B cell (primary cell): ENCODE measurements around the gene SLC48A1. TPM values are rescaled to one million over a fixed set of nuclear protein-coding genes. Genes with fewer than 3 reads are reported as not detected.
A peak's percentile ranks its signal among the peaks of the same experiment; 100 is the strongest.

Experiments
- ATAC-seq: fragments of 200-7000 bp; cut with Tn5 transposase; one replicate; pipeline ENCODE4 v1.10.0; 2021; ENCODE audit warnings: low read depth, mild to moderate bottlenecking, moderate number of reproducible peaks, moderate library complexity
- CTCF ChIA-PET: fragments of 350-600 bp; sonication (Branson Sonifier 250); formaldehyde crosslinking; loops from one replicate; lab custom pipeline; 2021; ENCODE audit warnings: antibody characterized with exemption, inconsistent platforms; lab: Charles Lee
- POLR2A ChIA-PET: fragments of 350-600 bp; sonication (Branson Sonifier 250); formaldehyde crosslinking; loops from one replicate; lab custom pipeline; 2021; ENCODE audit warnings: antibody characterized with exemption; lab: Charles Lee
- DNase-seq: peaks from one replicate; pipeline ENCODE4 v3.0.0; 2013
- H2AFZ ChIP-seq: 2 replicates; pipeline ENCODE4 v1.6.1; 2012; ENCODE audit warnings: mild to moderate bottlenecking, low read depth, low read length; ENCODE audit not compliant: insufficient read depth, poor library complexity, severe bottlenecking
- H3K27ac ChIP-seq, 2 donors: 1 replicate in 1 of 2; 2 replicates in 1 of 2; pipeline ENCODE4 v1.5.1; 2012 to 2013; ENCODE audit warnings: low read length in 2 of 2, mild to moderate bottlenecking in 2 of 2, moderate library complexity in 1 of 2
- H3K27me3 ChIP-seq, 4 experiments: fragments of 200-600 bp in 1 of 4; sonication (generic) in 1 of 4; replicated peaks in 1 of 4; 1 replicate in 2 of 4; 2 replicates in 2 of 4; pipeline versions ENCODE4 v1.6.1 to v1.7.0; 2013 to 2016; ENCODE audit warnings: low read length in 3 of 4, mild to moderate bottlenecking in 2 of 4, mixed read lengths in 1 of 4, moderate library complexity in 1 of 4; ENCODE audit not compliant: insufficient read depth in 4 of 4, control insufficient read depth in 3 of 4; ENCODE audit errors: control extremely low read depth in 1 of 4
- H3K36me3 ChIP-seq, 2 experiments: replicated peaks in 1 of 2; 1 replicate in 1 of 2; 2 replicates in 1 of 2; pipeline versions ENCODE4 v1.6.1 to v1.7.1; 2013; ENCODE audit warnings: low read length in 1 of 2; ENCODE audit not compliant: insufficient read depth in 2 of 2, control insufficient read depth in 1 of 2; ENCODE audit errors: control extremely low read depth in 1 of 2, extremely low read depth in 1 of 2
- H3K4me1 ChIP-seq, 2 donors: fragments of 200-600 bp in 1 of 2; sonication (generic) in 1 of 2; 1 replicate in 1 of 2; 2 replicates in 1 of 2; pipeline versions ENCODE4 v1.5.1 to v1.6.1; 2013 to 2017; ENCODE audit warnings: low read length in 2 of 2; ENCODE audit not compliant: control insufficient read depth in 2 of 2, insufficient read depth in 2 of 2
- H3K4me2 ChIP-seq: replicated peaks from 2 replicates; pipeline ENCODE3; 2012; ENCODE audit warnings: mild to moderate bottlenecking, low read depth, low read length; ENCODE audit not compliant: poor library complexity, severe bottlenecking
- H3K4me3 ChIP-seq, 5 experiments: fragments of 200-600 bp in 1 of 5; sonication (generic) in 1 of 5; 1 replicate in 3 of 5; 2 replicates in 2 of 5; pipeline versions ENCODE4 v1.5.1 to v1.7.0; 2011 to 2016; ENCODE audit warnings: low read length in 4 of 5, mild to moderate bottlenecking in 4 of 5, low read depth in 2 of 5, control low read depth in 1 of 5, moderate library complexity in 1 of 5; ENCODE audit not compliant: insufficient read depth in 1 of 5; ENCODE audit errors: control extremely low read depth in 1 of 5, extremely low read depth in 1 of 5
- H3K79me2 ChIP-seq: fragments of 200-600 bp; sonication (generic); one replicate; pipeline ENCODE4 v1.6.0; 2016; ENCODE audit warnings: low read length; ENCODE audit not compliant: control insufficient read depth, insufficient read depth
- H3K9ac ChIP-seq: fragments of 200-600 bp; sonication (generic); 2 replicates; pipeline ENCODE4 v1.6.1; 2017; ENCODE audit warnings: mild to moderate bottlenecking, low read length, moderate library complexity
- H3K9me3 ChIP-seq, 3 donors: one replicate each; pipeline versions ENCODE4 v1.6.1 to v1.7.1; 2013; ENCODE audit warnings: low read length in 2 of 3; ENCODE audit not compliant: control insufficient read depth in 2 of 3, insufficient read depth in 1 of 3; ENCODE audit errors: control extremely low read depth in 1 of 3
- H4K20me1 ChIP-seq: 2 replicates; pipeline ENCODE4 v1.6.0; 2012; ENCODE audit warnings: mild to moderate bottlenecking, low read length; ENCODE audit not compliant: insufficient read depth, control insufficient read depth, poor library complexity, severe bottlenecking
- H3K27ac Mint-ChIP-seq: one replicate; pipeline ENCODE4 v1.8.0; 2021; ENCODE audit warnings: mixed read lengths
- H3K27me3 Mint-ChIP-seq: one replicate; pipeline ENCODE4 v1.8.0; 2021; ENCODE audit warnings: mixed read lengths
- H3K4me1 Mint-ChIP-seq: one replicate; pipeline ENCODE4 v1.8.0; 2021; ENCODE audit warnings: mixed read lengths
- H3K4me3 Mint-ChIP-seq: one replicate; pipeline ENCODE4 v1.8.0; 2021; ENCODE audit warnings: mixed read lengths
- H3K9me3 Mint-ChIP-seq: one replicate; pipeline ENCODE4 v1.8.0; 2022; ENCODE audit warnings: mixed read lengths; ENCODE audit not compliant: insufficient read depth
- CTCF ChIP-seq: fragments of 200-600 bp; IDR thresholded peaks from one replicate; pipeline ENCODE4 v1.8.0; 2022; ENCODE audit warnings: antibody characterized with exemption, mild to moderate bottlenecking
- EZH2 ChIP-seq: IDR thresholded peaks from 2 replicates; pipeline ENCODE4 v1.6.1; 2012; ENCODE audit warnings: borderline replicate concordance, low read depth, mild to moderate bottlenecking, moderate library complexity, low read length; ENCODE audit not compliant: insufficient read depth, poor library complexity, severe bottlenecking
- WGBS: methylation state at CpG from one replicate; pipeline ENCODE4 v1.1.5; 2013; ENCODE audit warnings: missing lambda C conversion rate; ENCODE audit not compliant: insufficient coverage; 5-methylcytosine and 5-hydroxymethylcytosine counted together
- intact Hi-C: fragments of 100-400 bp; cut with micrococcal nuclease; formaldehyde crosslinking; loops from one replicate; pipeline ENCODE4 v1.10.0; 2022
- polyA plus RNA-seq: library from polyadenylated mRNA; depleted of rRNA; stranded (reverse); fragments of >200 nt; gene quantifications from 2 replicates; pipeline ENCODE4 v1.2.3, GENCODE V29; 2012
- total RNA-seq, 2 donors: library from RNA; stranded (reverse); fragments of 120-200 nt in 1 of 2; gene quantifications; 1 replicate in 1 of 2; 2 replicates in 1 of 2; pipeline versions ENCODE4 v1.2.3 to v1.2.4, GENCODE V29; 2013 to 2022

Gene SLC48A1
- total and polyA plus RNA-seq, 2 donors (not counting 1 experiment from before 2014, with no cell fraction given), result 8.0 to 20.0 TPM

- peak overlapping the region; percentile 17 for H3K27ac Mint-ChIP-seq
- Histone ChIP-seq H3K4me3 (no peak overlapping the region), H2AFZ (no peak overlapping the region), H3K36me3 (no peaks in the 10 kb centered on the region), H4K20me1 (no peaks in the 10 kb centered on the region), H3K79me2 (peaks cover 29% of the 10 kb centered on the region), H3K9ac (no peak overlapping the region), H3K4me1 (peaks cover 31 to 41% of the 10 kb centered on the region in 2 donors), H3K4me2 (no peak overlapping the region), H3K27me3 (no peaks in the 10 kb centered on the region), H3K9me3 (no peaks in the 10 kb centered on the region), H3K27ac (no peak overlapping the region)
- ChIA-PET CTCF (interaction anchor here (1.3 to 38.8 kb wide), 5 partner anchors 9 to 55 kb away, joined by 3 to 1203 read pairs (median 52); no protein-coding TSS in a partner anchor), POLR2A (interaction anchor here (1.1 to 17.3 kb wide), 2 partner anchors 9 to 13 kb away, joined by 3 to 264 read pairs; no protein-coding TSS in a partner anchor)
- H3K9me3 Mint-ChIP-seq, result no peaks in the 10 kb centered on the region
- no peak for DNase-seq
- H3K4me1 Mint-ChIP-seq, result peaks cover 55% of the 10 kb centered on the region
- no peak for ATAC-seq
- TF ChIP-seq EZH2 (no peak), CTCF (no peak)
- no peaks in the 10 kb centered on the region for H3K27me3 Mint-ChIP-seq
- 71% methylated on average over 2 of the region's 2 CpGs for WGBS
- H3K4me3 Mint-ChIP-seq, result no peak overlapping the region
- intact Hi-C loops, result no loop called here
These were observed 49.4 kb downstream of the SLC48A1 start for GRCh38 chr12:47822401-47822800.

- H3K4me1 Mint-ChIP-seq, result peaks cover 51% of the 10 kb centered on the region
- Histone ChIP-seq H3K4me3 (no peak overlapping the region), H3K36me3 (no peaks in the 10 kb centered on the region), H3K27me3 (no peaks in the 10 kb centered on the region), H3K9me3 (no peaks in the 10 kb centered on the region), H3K27ac (no peak overlapping the region), H3K79me2 (peaks cover 24% of the 10 kb centered on the region), H2AFZ (no peak overlapping the region), H4K20me1 (no peaks in the 10 kb centered on the region), H3K9ac (no peak overlapping the region), H3K4me2 (no peak overlapping the region), H3K4me1 (peaks cover 27 to 36% of the 10 kb centered on the region in 2 donors)
- intact Hi-C loops, result no loop called here
- H3K4me3 Mint-ChIP-seq, result no peak overlapping the region
- no peak for TF ChIP-seq EZH2
- no peak for TF ChIP-seq CTCF
- POLR2A ChIA-PET, result interaction anchor here (1.1 to 17.3 kb wide), 2 partner anchors 9 to 12 kb away, joined by 3 to 264 read pairs; no protein-coding TSS in a partner anchor
- DNase-seq, result no peak
- WGBS, result 88% methylated on average over 2 of the region's 3 CpGs
- no peak overlapping the region for H3K27ac Mint-ChIP-seq
- no peak for ATAC-seq
- CTCF ChIA-PET, result interaction anchor here (1.3 to 38.8 kb wide), 5 partner anchors 10 to 56 kb away, joined by 3 to 1203 read pairs (median 52); no protein-coding TSS in a partner anchor
- H3K27me3 Mint-ChIP-seq, result no peaks in the 10 kb centered on the region
- H3K9me3 Mint-ChIP-seq, result no peaks in the 10 kb centered on the region
These were observed 49.8 kb downstream of the SLC48A1 start for GRCh38 chr12:47822863-47823262.
